Esophagus muscularis mucosa (tissue), 4 donors: Measurements from ENCODE around the gene ZNF740. TPM values are rescaled to one million over a fixed set of nuclear protein-coding genes. Genes with fewer than 3 reads are reported as not detected.
"Not testable (repeated sequence)": the region's sequence is repeated elsewhere in the genome, so short reads cannot be mapped to it uniquely, and the experiment has no call there.

Experiments used
- DNase-seq: peaks from one replicate; pipeline ENCODE4 v3.0.0-alpha.2; 2017; ENCODE audit errors: extremely low spot score
- H3K27ac ChIP-seq, 4 donors: fragments of 200-600 bp; sonication (generic); replicated peaks in 1 of 4; 1 replicate in 3 of 4; 2 replicates in 1 of 4; pipeline ENCODE4 v1.5.1; 2016 to 2019; ENCODE audit warnings: mild to moderate bottlenecking in 1 of 4
- H3K27me3 ChIP-seq, 4 donors: fragments of 200-600 bp; sonication (generic); one replicate each; pipeline versions ENCODE4 v1.5.1 to v1.6.0; 2016 to 2019
- H3K36me3 ChIP-seq, 4 donors: fragments of 200-600 bp; sonication (generic); one replicate each; pipeline ENCODE4 v1.5.1; 2016 to 2019
- H3K4me1 ChIP-seq, 4 donors: fragments of 200-600 bp; sonication (generic); one replicate each; pipeline ENCODE4 v1.5.1; 2016 to 2019
- H3K4me3 ChIP-seq, 4 donors: fragments of 200-600 bp; sonication (generic); 1 replicate in 2 of 4; 2 replicates in 2 of 4; pipeline ENCODE4 v1.5.1; 2016 to 2019; ENCODE audit warnings: mild to moderate bottlenecking in 4 of 4, moderate library complexity in 1 of 4
- H3K9me3 ChIP-seq, 4 donors: fragments of 200-600 bp; sonication (generic); 1 replicate in 3 of 4; 2 replicates in 1 of 4; pipeline ENCODE4 v1.5.1; 2016 to 2019
- CTCF ChIP-seq, 3 experiments: fragments of 200-600 bp in 2 of 3; fragments of 450-650 bp in 1 of 3; sonication (generic) in 2 of 3; IDR thresholded peaks; one replicate each; pipeline ENCODE4 v1.5.1; 2017 to 2019; ENCODE audit warnings: antibody characterized with exemption in 3 of 3, mild to moderate bottlenecking in 2 of 3, moderate library complexity in 1 of 3
- EP300 ChIP-seq: sonication (generic); formaldehyde crosslinking; IDR thresholded peaks from one replicate; pipeline ENCODE4 v1.6.1; 2017; ENCODE audit warnings: antibody characterized with exemption
- POLR2A ChIP-seq: fragments of 450-650 bp; IDR thresholded peaks from one replicate; pipeline ENCODE4 v1.6.1; 2017; ENCODE audit warnings: antibody characterized with exemption, moderate library complexity, mild to moderate bottlenecking, low read depth
- POLR2AphosphoS5 ChIP-seq, 2 donors: sonication (generic); formaldehyde crosslinking; IDR thresholded peaks; one replicate each; pipeline ENCODE4 v1.6.1; 2017; ENCODE audit warnings: antibody characterized with exemption in 2 of 2
- WGBS: methylation state at CpG from one replicate; pipeline ENCODE4 v1.1.5; 2018; 5-methylcytosine and 5-hydroxymethylcytosine counted together
- intact Hi-C: fragments of 100-400 bp; cut with DNase I; formaldehyde crosslinking; loops from one replicate; pipeline ENCODE4 v1.15.1; 2023
- total RNA-seq, 4 donors: library from RNA; depleted of rRNA; stranded (reverse); fragments of >200 nt; gene quantifications; one replicate each; pipeline versions ENCODE4 v1.1.0 to v1.2.1, GENCODE V29; 2016

The ZNF740 gene
- total RNA-seq, 4 donors from 2014 or later, result 12.4 to 19.6 (median 15.3) TPM

- Histone ChIP-seq H3K27ac (no peak overlapping the region), H3K36me3 (peaks cover 0 to 37% (median 12%) of the 10 kb centered on the region in 4 donors), H3K9me3 (no peaks in the 10 kb centered on the region), H3K4me3 (no peak overlapping the region), H3K27me3 (no peaks in the 10 kb centered on the region), H3K4me1 (peaks cover 4 to 35% (median 23%) of the 10 kb centered on the region in 4 donors)
- WGBS, result 92% methylated on average over 2 of the region's 8 CpGs
- intact Hi-C loops, result no loop called here
- DNase-seq, result no peak
- no peak for TF ChIP-seq POLR2AphosphoS5 (IDR thresholded peaks at IDR 0.05)
- no peak for TF ChIP-seq POLR2A
- no peak for TF ChIP-seq EP300
- no peak for TF ChIP-seq CTCF (IDR thresholded peaks at IDR 0.05)
Measured at GRCh38 chr12:53161119-53161911, 19.2 kb upstream of the ZNF740 start.

- WGBS, result 95% methylated on average over 2 of the region's 2 CpGs
- H3K4me1 ChIP-seq, result peaks cover 4 to 22% (median 18%) of the 10 kb centered on the region in 4 donors
- DNase-seq, H3K9me3 ChIP-seq, intact Hi-C loops, H3K27me3 ChIP-seq, H3K27ac ChIP-seq, H3K4me3 ChIP-seq: not testable (repeated sequence)
- peaks cover 0 to 52% (median 13%) of the 10 kb centered on the region in 4 donors for H3K36me3 ChIP-seq
Measured at GRCh38 chr12:53163008-53163407, 17.5 kb upstream of the ZNF740 start.

GRCh38 chr12:53166837-53167236 is 13.7 kb upstream of the ZNF740 start:
- no peak overlapping the region for H3K27ac ChIP-seq
- H3K9me3 ChIP-seq, result no peaks in the 10 kb centered on the region
- no peak for DNase-seq
- H3K4me3 ChIP-seq, result no peak overlapping the region
- intact Hi-C loops, result no loop called here
- no peaks in the 10 kb centered on the region for H3K27me3 ChIP-seq
- H3K36me3 ChIP-seq, result peaks cover 0 to 59% (median 21%) of the 10 kb centered on the region in 4 donors
- TF ChIP-seq CTCF (IDR thresholded peaks at IDR 0.05), result no peak
- TF ChIP-seq POLR2A, result no peak
- TF ChIP-seq POLR2AphosphoS5 (IDR thresholded peaks at IDR 0.05), result no peak
- no peak for TF ChIP-seq EP300
- H3K4me1 ChIP-seq, result peaks cover 0 to 8% (median 8%) of the 10 kb centered on the region in 4 donors

- H3K4me3 ChIP-seq, result no peak overlapping the region
- intact Hi-C loops, result no loop called here
- H3K36me3 ChIP-seq, result peaks cover 0 to 56% (median 31%) of the 10 kb centered on the region in 4 donors
- H3K27me3 ChIP-seq, result no peaks in the 10 kb centered on the region
- H3K4me1 ChIP-seq, result peaks cover 0 to 23% (median 19%) of the 10 kb centered on the region in 4 donors
- no peak for TF ChIP-seq POLR2A
- TF ChIP-seq EP300, result no peak
- no peak for TF ChIP-seq POLR2AphosphoS5 (IDR thresholded peaks at IDR 0.05)
- TF ChIP-seq CTCF (IDR thresholded peaks at IDR 0.05), result no peak
- no peaks in the 10 kb centered on the region for H3K9me3 ChIP-seq
- WGBS, result 92% methylated on average over 7 of the region's 7 CpGs
- no peak for DNase-seq
- H3K27ac ChIP-seq, result no peak overlapping the region
Measured at GRCh38 chr12:53169644-53170043, 10.9 kb upstream of the ZNF740 start.

- Histone ChIP-seq H3K27me3 (no peaks in the 10 kb centered on the region), H3K27ac (no peak overlapping the region), H3K4me1 (peaks cover 0 to 29% (median 22%) of the 10 kb centered on the region in 4 donors), H3K4me3 (no peak overlapping the region), H3K36me3 (peaks cover 0 to 52% (median 31%) of the 10 kb centered on the region in 4 donors), H3K9me3 (no peaks in the 10 kb centered on the region)
- no peak for DNase-seq
- WGBS, result 92% methylated on average over 8 of the region's 8 CpGs
- TF ChIP-seq POLR2A (no peak), POLR2AphosphoS5 (IDR thresholded peaks at IDR 0.05) (no peak), EP300 (no peak), CTCF (IDR thresholded peaks at IDR 0.05) (no peak)
- intact Hi-C loops, result no loop called here
Measured at GRCh38 chr12:53170215-53170614, 10.3 kb upstream of the ZNF740 start.
